ENCODE results near the gene RBM18.

RBM18 gene

DNA sequence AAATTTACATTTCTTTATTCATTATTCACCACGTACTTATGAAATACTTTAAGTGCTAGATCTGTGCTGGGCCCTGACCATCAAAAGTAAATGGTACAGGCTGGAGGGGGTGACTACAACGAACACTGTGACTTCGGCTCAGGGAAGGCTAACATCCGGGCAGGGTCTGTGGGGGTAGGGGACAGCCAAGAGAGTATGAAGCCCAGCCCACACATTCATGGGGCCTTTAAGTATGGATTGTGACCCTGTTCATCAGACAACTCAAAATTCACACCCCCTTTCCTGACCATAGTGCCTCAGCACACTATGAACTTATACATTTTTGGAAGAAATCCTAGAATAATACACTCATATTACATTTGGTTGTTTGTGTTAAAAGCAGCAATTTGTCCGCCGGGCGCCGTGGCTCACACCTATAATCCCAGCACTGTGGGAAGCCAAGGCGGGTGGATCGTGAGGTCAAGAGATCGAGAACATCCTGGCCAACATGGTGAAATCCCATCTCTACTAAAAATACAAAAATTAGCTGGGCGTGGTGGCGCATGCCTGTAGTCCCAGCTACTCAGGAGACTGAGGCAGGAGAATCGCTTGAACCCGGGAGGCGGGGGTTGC lies 71.6 kb downstream of the RBM18 start:
- Histone ChIP-seq H3K27ac (ENCODE audit: low read depth, low read length) (no peak overlapping the region), H4K20me1 (ENCODE audit: low read depth, low read length) (no peaks in the 10 kb centered on the region), H3K79me2 (ENCODE audit: insufficient read depth, low read length) (no peaks in the 10 kb centered on the region), H3K9ac (ENCODE audit: low read length) (no peak overlapping the region), H2AFZ (ENCODE audit: low read depth, low read length, severe bottlenecking) (no peak overlapping the region), H3K27me3 (ENCODE audit: low read length) (no peaks in the 10 kb centered on the region), H3K4me3 (ENCODE audit: insufficient read depth, low read length, poor library complexity, severe bottlenecking) (no peak overlapping the region), H3F3A (ENCODE audit: insufficient read depth) (no peaks in the 10 kb centered on the region), H3K9me2 (replicated peaks; ENCODE audit: insufficient read depth, low read length) (no peaks in the 10 kb centered on the region), H3K4me2 (ENCODE audit: low read depth, low read length, poor library complexity, severe bottlenecking) (no peak overlapping the region), H3K36me3 (ENCODE audit: low read length) (no peaks in the 10 kb centered on the region), H3K9me3 (ENCODE audit: insufficient read depth, low read length) (no peaks in the 10 kb centered on the region)
- TF ChIP-seq EZH2phosphoT487 (conservative IDR thresholded peaks at IDR 0.05; ENCODE audit: low read length) (no peak), CTCF (IDR thresholded peaks at IDR 0.05; ENCODE audit: insufficient read depth, low read length, poor library complexity, severe bottlenecking) (no peak)

DNA sequence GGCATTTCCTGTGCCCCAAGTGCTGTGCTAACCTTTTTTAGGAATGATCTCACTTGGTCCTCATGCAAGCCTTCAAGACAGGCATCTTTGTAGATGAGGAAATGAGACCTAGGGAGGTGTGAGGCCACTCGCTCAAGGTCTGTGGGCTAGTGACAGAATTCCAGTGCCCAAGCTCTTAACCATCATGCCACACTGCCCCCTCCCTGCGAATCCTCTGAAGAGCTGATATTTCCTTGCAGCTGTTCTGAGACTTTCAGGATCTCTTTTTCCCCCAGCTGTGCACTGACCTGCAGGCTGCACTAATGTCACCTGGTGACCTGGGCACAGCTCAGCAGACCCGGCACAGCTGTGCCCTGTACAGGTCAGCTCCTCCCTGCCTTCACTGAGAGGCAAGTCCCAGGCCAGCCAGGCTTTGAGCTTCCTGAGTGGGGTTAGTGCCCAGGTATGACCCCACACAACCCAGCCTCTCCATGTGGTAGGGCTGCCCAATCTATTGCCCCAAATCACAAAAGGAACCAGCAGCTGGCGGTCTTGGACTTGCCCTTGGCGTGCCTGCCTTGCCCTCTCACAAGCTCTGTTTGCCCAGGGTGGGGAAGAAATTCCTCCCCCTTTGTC lies 72.3 kb downstream of the RBM18 start:
- no peaks in the 10 kb centered on the region for H4K20me1 ChIP-seq (ENCODE audit: low read depth, low read length)
- H3K4me2 ChIP-seq (ENCODE audit: low read depth, low read length, poor library complexity, severe bottlenecking): no peak overlapping the region
- H3K27ac ChIP-seq (ENCODE audit: low read depth, low read length): no peak overlapping the region
- no peaks in the 10 kb centered on the region for H3K36me3 ChIP-seq (ENCODE audit: low read length)
- H3K9me2 ChIP-seq (replicated peaks; ENCODE audit: insufficient read depth, low read length): no peaks in the 10 kb centered on the region
- H2AFZ ChIP-seq (ENCODE audit: low read depth, low read length, severe bottlenecking): no peak overlapping the region
- H3K27me3 ChIP-seq (ENCODE audit: low read length): no peaks in the 10 kb centered on the region
- no peaks in the 10 kb centered on the region for H3F3A ChIP-seq (ENCODE audit: insufficient read depth)
- no peaks in the 10 kb centered on the region for H3K79me2 ChIP-seq (ENCODE audit: insufficient read depth, low read length)
- no peaks in the 10 kb centered on the region for H3K9me3 ChIP-seq (ENCODE audit: insufficient read depth, low read length)
- no peak for TF ChIP-seq EZH2phosphoT487 (conservative IDR thresholded peaks at IDR 0.05; ENCODE audit: low read length)
- no peak overlapping the region for H3K4me3 ChIP-seq (ENCODE audit: insufficient read depth, low read length, poor library complexity, severe bottlenecking)
- no peak overlapping the region for H3K9ac ChIP-seq (ENCODE audit: low read length)

DNA sequence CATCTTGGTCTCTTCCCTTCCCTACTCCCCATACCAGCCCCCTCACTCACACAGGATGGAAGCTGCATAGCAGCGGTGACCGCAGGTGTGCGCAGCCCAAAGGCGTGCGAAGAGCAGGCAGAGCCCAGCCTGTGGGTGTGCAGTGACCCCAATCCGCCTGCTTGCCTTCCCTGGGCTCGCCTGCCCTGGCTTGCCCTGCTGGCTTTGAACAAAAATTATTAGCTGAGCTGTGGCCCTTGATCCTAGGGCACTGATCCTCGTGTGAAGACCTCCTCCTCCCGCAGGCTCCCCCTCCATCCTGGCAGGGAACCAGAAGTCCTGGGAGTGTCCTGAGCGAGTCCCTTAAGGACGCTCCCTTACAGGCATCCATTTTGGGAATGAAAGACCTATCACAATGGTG lies 73.1 kb downstream of the RBM18 start:
- Histone ChIP-seq H3K27me3 (ENCODE audit: low read length) (no peaks in the 10 kb centered on the region), H3K4me2 (ENCODE audit: low read depth, low read length, poor library complexity, severe bottlenecking) (no peak overlapping the region), H3K79me2 (ENCODE audit: insufficient read depth, low read length) (no peaks in the 10 kb centered on the region), H3K36me3 (ENCODE audit: low read length) (no peaks in the 10 kb centered on the region), H3K9ac (ENCODE audit: low read length) (no peak overlapping the region), H3K27ac (ENCODE audit: low read depth, low read length) (no peak overlapping the region), H3K9me2 (replicated peaks; ENCODE audit: insufficient read depth, low read length) (no peaks in the 10 kb centered on the region), H3K4me3 (ENCODE audit: insufficient read depth, low read length, poor library complexity, severe bottlenecking) (no peak overlapping the region), H2AFZ (ENCODE audit: low read depth, low read length, severe bottlenecking) (no peak overlapping the region), H3F3A (ENCODE audit: insufficient read depth) (no peaks in the 10 kb centered on the region), H4K20me1 (ENCODE audit: low read depth, low read length) (no peaks in the 10 kb centered on the region), H3K9me3 (ENCODE audit: insufficient read depth, low read length) (no peaks in the 10 kb centered on the region)
- no peak for TF ChIP-seq CTCF (IDR thresholded peaks at IDR 0.05; ENCODE audit: insufficient read depth, low read length, poor library complexity, severe bottlenecking)
- TF ChIP-seq EZH2phosphoT487 (conservative IDR thresholded peaks at IDR 0.05; ENCODE audit: low read length): no peak

Data from SU-DHL-6 (cell line).